Stimulated activated CD4-positive, alpha-beta T cell treated with anti-CD3 and anti-CD28 coated beads, Interleukin-1b, Interleukin-23, amount 100 ng/mL, for 48 hours (primary cell): ENCODE measurements around the gene MAP7D3.

Experiments used
- DNase-seq: peaks from one replicate; pipeline ENCODE4 v3.0.0-alpha.2; 2020

MAP7D3 gene

DNA sequence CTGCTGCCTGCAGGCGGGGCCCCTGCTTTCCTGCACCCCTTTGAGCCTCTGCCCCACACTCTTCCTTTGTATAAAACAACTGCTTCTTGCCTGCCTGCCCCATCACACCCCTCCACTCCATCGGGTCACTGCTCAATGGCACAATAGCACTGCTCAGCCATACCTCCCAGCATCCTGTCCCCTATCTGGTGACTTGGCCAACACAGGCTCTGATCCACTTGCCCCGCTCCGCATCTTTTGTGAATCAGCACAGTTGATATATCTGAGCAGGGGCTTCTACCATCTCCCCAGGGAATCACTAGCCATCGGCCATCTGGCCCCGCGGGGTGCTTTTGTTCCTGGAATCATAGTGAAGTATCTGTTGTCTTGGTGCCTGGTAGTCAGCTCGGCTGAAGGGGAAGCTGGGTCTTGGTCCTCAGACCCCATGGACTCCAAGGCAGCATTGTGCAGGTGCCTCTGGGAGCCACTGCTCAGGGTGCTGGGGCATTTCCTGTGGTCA, 45.3 kb downstream of the MAP7D3 start:
- no peak for DNase-seq

DNA sequence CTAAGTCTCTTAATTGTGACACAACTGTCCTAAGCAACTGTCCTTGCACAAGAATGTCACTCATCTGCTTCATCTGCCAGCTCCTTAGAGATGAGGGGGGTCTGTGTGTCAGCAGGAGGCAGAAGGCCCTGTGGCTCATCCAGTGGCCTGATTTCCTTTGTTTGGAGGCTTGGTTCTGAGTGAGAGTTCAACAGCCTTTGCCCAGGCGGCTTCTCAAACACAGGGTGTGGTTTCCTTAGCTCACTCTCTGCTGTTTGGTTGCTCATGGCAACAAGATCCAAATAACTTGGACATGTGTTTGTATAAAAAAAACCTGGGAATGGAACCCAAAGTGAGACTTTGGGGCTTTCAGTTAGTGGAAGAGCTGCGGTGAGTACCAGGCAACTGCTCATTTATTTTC, 46.6 kb downstream of the MAP7D3 start:
- no peak for DNase-seq

DNA sequence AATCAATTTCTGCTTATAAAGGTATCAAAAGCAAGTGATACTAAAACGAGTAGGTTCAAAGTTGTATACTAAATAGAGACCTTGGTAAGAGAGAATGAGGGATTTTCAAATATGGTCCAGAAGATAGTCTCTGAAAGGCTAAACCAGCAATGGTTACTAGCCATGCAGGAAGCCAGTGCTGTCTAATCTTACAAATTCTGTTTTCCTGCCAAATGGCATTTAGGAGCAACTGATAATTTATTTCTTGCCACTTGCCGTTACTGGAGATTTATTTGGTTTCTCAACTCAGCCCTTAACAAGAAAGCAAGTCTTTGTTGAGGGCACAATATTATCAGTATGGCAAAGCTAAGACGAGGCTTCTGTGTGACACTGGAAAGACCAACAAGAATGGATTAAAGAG, 47.2 kb downstream of the MAP7D3 start:
- no peak for DNase-seq

DNA sequence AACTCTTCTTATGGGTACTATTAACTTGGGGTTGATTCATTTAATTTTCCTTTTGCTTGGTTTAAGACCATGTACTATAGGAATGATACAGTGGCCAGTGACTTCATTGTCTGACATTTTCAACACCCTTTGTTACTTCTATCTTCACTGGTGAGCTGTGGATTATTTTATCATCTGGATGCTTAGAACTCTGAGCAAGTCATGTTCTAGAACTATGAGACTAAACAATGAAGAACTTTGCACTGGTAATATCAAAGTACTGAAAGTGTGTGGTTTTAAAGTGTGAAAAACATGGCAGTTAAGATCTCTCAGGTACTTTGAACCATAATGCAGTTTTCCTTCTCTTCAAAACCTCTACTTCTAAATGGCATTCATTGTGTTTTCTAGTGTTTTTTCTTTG, 47.8 kb downstream of the MAP7D3 start:
- no peak for DNase-seq

DNA sequence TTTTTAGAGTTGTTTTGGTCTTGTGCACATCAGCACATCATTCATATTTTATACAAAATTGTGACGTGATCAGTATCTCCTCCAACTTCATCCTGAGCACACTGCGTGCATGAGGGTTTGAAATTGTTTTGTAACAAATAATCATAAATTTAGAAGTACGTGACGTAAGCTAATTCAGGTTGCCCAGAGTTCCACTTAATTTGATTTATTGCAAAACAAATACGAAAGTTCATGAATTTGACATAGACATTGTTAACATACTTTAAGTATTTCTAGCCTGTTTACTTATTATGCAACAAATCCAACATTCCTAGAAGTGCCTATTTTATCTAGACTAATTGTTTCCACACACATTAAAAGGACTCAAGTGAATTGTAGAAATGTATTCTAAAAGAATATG, 48.3 kb downstream of the MAP7D3 start:
- DNase-seq, result no peak

DNA sequence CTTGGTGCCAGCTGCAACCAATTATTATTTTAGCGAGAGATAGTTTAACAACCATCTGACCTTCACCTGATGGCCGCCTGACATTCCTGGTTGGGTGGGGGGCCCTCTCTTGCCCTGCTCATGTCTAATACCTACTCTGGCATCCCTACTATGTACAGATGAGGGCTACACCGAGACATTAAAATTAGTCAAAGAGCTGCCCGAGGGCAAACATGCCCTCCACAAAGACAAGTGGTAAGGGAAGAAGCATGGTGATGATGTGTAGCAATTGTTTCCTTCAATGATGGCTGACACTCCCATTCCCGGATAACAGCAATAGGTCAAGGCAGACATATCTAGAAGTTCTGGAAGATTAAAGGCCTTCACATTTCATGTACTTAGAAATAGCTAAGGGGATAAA, 49.6 kb downstream of the MAP7D3 start:
- DNase-seq, result no peak

DNA sequence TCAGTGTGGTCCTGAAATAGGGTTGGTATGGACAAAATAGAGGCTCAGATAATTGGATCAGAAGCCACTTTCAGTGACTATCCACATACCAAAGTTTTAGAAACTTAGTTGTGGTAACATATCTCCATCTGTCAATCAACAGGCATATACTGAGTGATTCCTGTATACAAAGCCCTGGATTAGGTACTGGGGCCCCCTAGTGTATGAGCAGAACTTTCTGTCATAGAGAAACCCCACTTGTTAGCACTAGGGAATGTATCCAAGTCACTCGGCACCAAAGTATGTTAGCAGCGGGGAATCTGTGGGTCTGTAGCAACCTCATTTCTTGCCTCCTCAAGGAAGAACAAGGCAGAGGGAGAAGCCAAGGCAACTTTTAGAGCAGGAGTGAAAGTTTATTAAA, 50.7 kb downstream of the MAP7D3 start:
- no peak for DNase-seq

DNA sequence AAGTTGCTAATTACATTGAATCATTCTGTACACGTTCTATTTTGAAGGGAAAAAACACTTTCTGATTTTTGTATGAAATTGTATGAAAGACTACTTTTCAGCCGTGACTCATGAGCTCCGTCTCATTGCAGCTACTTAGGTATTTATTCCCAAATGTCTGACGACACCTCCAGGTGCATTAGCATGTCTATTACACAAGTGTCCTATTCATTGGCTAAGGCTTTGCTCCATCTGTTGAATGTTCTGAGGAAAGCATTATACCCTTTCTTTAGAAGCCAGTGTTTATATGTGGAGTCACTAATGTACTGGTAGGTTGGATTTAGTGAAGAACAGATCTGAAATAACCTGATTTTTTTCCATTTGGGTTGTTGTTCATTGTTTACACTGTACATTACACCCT, 51.8 kb downstream of the MAP7D3 start:
- DNase-seq, result no peak

DNA sequence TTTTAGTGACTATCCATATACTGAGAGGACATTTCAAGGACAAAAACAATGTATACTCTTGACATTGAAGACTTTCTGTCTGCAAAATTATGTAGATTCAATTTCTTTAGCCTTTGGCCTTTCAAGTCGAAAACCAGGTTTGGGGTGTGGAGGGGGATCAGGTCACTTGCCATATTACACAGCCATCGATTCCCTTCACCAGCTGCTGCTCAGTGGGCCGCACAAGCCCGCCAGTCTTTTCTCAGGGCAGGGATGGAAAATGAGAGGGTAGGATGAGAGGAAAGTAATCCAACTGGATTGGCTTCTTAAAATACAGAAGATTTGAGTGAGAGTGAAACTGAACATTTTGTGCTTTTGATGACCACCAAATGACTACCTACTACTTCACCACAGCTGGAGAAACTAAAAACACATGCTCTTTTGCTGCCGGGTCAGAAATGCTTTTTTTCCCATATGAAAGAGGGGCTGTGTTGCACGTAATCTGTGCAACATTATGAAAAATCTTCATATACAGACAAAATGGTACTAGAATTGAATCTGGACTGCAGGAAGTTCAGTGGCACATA, 52.4 kb downstream of the MAP7D3 start:
- no peak for DNase-seq

DNA sequence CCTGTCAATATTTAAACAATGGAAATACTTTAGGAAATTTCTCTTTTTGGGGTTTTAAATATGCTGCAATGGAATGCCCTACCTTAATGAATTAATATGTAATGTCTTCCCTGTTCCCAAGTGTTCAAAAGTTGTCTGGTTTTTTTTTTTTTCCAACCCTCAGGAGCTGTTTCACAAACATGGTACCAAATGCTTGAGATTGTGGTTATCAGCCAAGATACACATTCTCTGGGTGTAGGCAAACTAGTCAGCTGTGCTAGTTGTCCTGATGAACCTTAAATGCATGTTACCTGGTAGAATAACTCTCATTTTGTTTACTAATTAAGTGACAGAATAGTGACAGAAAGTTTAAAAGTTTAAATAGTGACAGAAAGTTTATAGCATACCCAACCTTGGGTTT, 53.2 kb downstream of the MAP7D3 start:
- no peak for DNase-seq

DNA sequence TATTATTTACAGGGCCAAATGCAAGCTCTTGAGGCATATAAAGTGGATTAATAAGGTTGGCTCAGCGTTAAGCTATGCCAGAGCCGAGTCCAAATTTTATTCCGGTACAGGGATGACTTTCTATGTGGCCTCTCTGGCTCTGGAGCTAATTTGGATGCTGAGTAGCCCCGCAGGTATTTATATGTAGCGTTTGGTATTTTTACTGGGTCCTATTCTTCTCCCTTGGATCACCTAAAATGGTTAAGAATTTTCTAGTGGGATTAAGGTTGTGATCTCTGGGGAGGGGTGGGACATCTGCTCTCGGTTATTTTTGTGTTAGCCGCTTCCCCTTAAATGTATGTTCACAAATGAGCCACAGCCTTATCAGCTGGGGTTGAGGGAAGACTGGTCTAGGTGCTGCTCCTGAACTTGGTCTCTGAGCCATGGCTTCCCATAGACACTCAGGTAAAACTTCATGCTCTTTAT, 54.5 kb downstream of the MAP7D3 start:
- DNase-seq, result no peak

DNA sequence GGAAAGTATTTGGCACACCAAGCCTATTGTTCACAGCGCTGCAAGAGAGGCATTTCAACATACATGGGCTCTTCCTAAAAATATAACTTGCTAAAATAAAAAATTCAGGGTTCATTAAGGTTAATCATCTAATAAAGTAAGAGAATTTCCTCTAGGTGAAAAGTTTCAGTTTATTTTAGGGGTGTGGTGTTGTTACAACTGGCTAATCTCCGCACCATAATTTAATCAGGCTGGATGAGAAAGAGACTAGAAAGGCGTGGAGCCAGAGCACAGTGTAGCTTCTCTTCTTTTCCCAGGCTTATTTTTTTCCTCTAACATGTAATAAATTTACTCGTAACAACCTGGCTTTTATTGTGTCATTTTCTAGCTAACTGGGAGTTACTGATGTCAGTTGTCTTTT, 56.0 kb downstream of the MAP7D3 start:
- no peak for DNase-seq

DNA sequence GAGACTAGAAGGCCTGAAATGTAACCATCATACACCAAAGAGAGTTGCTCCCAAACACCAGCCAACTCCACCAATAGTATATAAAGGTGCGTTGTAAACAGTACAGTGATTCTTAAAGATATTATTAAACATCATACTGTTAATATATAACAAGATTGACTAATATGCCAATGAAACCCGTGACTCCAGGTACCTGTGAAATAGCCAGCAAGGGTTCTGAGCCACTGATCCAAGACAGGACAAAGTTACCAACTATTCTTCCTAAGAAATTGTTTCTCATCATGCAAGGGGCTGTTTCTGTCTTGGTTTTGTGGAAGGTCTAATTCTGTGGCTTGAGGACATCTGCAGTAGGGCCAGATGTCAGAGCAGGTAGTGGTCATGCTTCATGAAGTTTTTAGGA, 56.7 kb downstream of the MAP7D3 start:
- DNase-seq, result no peak

DNA sequence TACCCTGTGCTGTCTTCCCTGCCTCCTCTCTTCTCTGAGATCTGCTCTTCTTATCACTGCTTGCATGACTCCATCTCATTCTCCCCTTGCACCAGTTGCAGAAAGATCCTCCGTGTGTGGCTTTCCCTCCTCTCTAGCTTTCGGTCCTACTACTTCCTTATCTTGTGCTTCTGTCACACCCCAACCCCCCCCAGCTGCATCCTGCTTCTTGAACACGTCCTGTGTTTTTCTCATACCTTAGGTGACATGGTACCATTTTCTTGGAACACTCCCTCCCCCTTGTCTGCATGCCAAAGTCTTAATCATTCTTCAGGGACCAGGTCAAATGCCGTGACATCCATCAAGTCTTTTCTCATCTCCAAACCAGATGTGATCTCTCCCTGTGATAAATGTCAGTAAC, 57.4 kb downstream of the MAP7D3 start:
- DNase-seq, result no peak

DNA sequence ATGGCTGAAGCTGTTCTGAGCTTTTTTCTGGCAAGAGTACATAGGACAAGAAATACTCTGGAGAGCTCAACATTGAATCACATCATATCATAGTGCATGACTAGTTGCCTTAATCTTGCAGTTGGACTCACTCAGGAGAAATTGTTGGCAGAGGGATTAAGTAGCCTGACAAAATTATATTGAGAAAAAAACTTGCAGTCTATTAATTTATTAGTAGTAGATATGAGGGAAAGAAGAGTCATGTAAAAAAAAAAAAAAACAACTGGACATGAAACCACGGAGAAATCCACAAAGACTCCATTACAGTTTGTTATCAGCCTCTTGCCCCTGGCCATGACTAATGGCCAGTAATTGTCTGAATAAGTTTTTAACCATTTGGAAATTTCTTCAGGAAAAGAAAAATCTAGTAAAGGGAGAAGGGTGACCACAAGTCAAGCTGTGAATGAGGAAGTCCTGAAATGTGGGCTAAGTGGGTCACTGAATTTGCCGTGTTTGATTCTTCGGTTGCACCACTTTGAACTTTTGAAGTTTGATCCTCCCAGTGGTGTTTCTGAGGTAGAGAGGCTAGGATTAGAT, 58.3 kb downstream of the MAP7D3 start:
- DNase-seq, result no peak

DNA sequence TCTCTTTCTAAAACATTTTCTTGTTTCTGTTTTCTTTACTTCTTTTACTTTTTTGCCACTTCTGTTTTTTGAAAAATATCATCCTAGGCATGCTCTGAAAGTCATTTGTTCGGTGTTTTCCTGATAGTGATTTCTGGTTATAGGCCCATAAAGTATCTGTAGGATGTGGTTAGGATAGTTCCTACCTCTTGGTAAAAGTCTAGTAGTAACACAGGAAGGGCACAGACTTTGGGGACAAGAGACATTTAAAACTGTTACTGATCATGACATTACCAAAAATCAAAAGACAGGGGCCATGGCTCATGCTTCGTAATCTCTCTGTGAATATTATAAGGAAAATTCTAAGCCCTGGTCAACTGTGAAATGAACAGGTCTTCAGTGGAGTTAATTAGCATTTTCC, 59.1 kb downstream of the MAP7D3 start:
- DNase-seq, result no peak

DNA sequence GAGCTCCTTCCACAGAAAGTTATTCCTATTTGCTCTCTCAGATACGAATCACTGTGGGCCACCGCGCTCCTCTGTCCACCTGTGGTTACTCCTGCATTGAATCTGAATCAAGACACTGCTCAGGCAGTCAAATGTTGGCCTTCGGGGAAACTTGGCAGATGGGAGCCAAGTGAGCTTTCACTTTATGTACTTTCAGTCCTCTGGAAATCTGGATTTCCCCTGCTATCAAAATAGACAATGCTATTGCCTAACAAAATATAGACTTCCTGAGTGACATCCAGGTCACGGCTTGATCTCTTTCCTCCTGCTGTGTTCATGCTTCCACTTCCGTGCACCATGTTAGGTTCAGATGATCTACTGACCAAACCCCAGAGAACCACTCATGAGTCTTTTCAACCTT, 60.0 kb downstream of the MAP7D3 start:
- DNase-seq, result no peak

DNA sequence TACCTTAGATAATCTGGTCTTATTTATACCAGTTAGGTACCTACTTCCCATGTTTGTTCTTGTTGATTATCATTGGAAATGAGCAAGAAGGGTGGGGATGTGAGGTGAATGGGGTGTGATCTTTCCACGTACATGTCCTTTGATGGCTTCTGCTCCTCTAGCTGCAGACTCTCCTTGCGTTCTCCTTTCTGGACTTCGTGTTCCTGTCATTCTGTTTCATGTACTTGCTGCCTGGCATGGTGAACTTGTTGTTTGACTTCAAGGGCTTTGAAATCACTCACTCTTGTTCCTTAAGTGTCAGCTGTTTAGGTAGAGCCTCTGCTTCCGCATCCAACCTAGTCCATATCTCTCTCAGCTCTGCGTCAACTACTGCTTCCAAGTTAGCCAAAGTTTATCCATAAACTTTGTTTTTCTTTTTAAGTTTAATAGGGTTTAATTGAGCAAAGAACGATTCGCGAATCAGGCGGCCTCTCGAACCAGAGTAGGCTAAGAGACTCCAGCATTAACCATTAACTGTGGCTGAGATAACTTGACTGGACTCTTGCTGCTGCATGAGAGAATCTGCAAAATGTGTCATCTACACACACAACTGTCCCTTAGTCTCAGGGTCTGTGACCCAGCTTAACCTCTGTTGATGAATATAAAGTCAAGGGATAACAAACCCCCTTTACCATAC, 61.0 kb downstream of the MAP7D3 start:
- no peak for DNase-seq

DNA sequence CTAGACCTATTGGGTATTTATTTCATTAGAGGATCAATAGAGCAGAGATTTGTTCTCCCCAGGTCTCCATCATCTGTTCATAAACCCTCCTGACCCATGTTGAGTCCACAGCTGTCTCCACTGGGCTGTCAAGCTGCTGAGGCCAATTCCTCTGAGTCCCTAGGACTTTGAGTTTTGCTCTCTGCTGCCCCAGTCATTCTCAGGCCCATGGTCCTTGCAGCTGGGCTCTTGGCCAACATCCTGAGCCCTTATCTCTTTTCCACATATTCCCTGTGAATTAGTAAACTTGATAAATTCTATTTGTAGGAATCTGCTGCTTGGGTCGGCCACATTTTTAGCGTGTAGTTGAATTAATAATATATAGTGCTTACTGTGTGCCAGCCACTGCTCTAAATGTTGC, 62.0 kb downstream of the MAP7D3 start:
- DNase-seq, result no peak

DNA sequence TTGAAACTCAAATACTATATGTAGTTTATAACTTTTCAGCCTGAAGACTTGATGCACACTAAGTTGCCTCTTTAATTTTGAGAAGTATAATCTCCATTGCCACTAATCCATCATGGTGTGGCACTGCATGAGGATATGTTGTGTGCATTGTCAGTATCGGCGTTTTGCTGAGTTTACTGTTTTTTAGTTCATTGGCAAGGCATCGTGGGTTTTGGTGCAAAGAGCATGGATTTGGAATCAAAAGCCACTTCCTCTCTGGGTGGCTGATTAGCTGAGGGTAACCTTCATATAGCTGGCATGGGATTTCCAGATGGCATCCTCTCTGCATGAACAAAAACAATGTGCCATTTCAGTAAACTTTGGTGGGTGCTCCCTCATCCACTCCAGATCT, 65.2 kb downstream of the MAP7D3 start:
- no peak for DNase-seq

DNA sequence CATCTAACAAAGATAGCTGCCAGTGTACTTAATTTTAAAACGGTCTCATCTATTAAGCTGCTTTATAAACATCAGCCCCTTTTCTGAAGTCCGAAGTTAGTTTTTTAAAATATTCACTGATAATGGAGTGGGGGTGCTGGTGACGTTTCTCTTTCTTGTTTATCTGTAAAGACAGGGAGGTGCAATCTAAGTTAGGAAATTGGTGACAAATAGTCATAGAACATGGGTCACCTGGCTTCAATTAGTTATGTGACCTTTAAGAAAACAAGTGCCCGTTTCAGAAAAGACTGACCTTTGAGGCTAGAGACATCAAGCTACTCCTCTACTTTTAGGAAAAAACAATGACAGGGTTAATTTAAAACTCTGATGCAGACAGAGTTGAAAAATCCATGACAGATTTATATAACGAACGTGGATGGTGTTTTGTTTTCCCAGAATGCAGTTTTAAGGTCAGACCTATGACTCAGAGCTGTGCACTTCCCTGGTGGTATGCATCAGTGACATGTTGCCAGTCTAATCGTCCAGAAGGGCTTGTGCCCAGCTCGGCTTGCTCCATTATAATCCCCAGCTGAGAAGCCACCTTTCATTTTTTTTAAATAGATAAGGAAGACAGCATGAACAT, 65.7 kb downstream of the MAP7D3 start:
- DNase-seq, result no peak

DNA sequence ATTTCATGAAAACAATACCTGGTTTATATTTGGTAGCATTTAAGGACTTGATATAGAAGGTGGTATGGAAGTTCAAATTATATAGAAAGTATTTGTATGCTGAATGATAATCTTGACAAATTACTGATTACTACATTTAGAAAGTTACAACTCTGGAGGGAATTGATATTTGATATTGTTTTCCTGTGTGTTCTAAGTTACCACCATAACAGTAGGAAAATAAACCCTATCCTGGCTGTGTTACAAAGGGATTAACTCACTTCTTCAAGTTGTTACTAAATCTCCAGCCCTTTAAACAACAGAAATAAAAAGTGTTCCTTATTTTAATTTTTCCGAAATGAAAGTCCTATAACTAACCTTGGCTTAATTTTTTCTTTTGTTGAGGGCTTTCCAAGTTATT, 67.3 kb downstream of the MAP7D3 start:
- no peak for DNase-seq

DNA sequence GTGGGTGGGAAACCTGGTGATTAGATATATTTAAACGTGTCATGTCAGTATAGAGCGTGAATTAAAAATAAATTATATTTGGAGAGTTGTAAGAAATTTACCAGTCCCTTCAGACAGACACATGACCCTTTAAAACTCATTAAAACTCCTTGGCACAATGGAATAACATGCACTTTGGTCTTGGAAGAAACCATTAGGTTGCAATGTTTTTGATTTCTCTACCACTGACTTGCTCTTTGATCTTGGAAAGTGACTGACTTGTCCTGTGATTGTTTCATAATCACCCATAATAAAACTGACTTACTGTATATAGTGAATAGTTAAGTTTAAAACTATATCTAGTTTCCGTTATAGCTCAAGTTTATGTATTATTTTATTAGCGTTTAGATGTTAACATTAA, 68.0 kb downstream of the MAP7D3 start:
- no peak for DNase-seq

DNA sequence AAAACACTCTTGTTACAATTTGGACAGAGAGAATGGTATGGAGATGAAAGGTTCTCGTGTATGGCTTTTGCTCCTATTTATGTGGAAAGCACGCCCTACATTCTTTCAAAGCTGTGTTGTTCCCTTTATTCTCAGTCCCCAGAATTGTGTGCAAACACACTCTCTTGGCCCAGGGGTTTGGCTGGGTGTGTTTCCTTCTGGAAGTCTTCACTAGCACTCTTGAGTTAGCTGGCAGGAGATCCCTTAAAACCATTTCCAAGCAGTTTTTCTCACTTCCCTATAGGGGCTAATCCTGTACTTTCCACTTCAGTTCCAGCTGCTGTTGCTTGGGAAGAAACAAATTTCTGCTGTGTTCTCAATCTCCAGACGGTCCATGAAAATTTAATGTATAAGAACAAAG, 68.8 kb downstream of the MAP7D3 start:
- DNase-seq, result no peak
